ENCODE data around the gene ATXN3L.

ATXN3L gene

GRCh38 chrX:13268874-13269273 is 51.0 kb downstream of the ATXN3L start:
- DNase-seq (ENCODE audit: low read depth, low spot score), result no peak

All from activated CD4-positive, CD25-positive, alpha-beta regulatory T cell treated with anti-CD3 and anti-CD28 coated beads, Interleukin-2, amount 50 U/mL, for 16 hours (primary cell).